ENCODE results near the gene LRRC2. TPM values are rescaled to one million over a fixed set of nuclear protein-coding genes. Genes with fewer than 3 reads are reported as not detected.
"Not testable (repeated sequence)": the region's sequence is repeated elsewhere in the genome, so short reads cannot be mapped to it uniquely, and the experiment has no call there.

Gene LRRC2
- polyA plus RNA-seq, 1 donor from 2014 or later: 0.06 TPM

GRCh38 chr3:46494491-46494890, 71.6 kb downstream of the LRRC2 start:
- not testable (repeated sequence) for H3K27me3 Mint-ChIP-seq, H3K36me3 Mint-ChIP-seq, H3K9me3 Mint-ChIP-seq, H3K27ac Mint-ChIP-seq, H3K4me3 Mint-ChIP-seq
- peaks cover 9 to 16% (median 11%) of the 10 kb centered on the region in 3 donors for H3K4me1 Mint-ChIP-seq

GRCh38 chr3:46492890-46493547, 73.1 kb downstream of the LRRC2 start:
- H3K36me3 Mint-ChIP-seq: no peaks in the 10 kb centered on the region
- no peak overlapping the region for H3K27ac Mint-ChIP-seq
- no peak overlapping the region for H3K4me3 Mint-ChIP-seq
- peaks cover 2% of the 10 kb centered on the region for H3K27me3 Mint-ChIP-seq
- H3K4me1 Mint-ChIP-seq: peaks cover 16 to 24% (median 17%) of the 10 kb centered on the region in 3 donors
- no peaks in the 10 kb centered on the region for H3K9me3 Mint-ChIP-seq

GRCh38 chr3:46491089-46492070, 74.7 kb downstream of the LRRC2 start:
- H3K27me3 Mint-ChIP-seq: no peaks in the 10 kb centered on the region
- no peak overlapping the region for H3K4me3 Mint-ChIP-seq
- H3K9me3 Mint-ChIP-seq: no peaks in the 10 kb centered on the region
- H3K36me3 Mint-ChIP-seq: no peaks in the 10 kb centered on the region
- peaks cover 9 to 18% (median 10%) of the 10 kb centered on the region in 3 donors for H3K4me1 Mint-ChIP-seq
- no peak overlapping the region for H3K27ac Mint-ChIP-seq

GRCh38 chr3:46490338-46491084, 75.6 kb downstream of the LRRC2 start:
- H3K27me3 Mint-ChIP-seq: no peaks in the 10 kb centered on the region
- H3K27ac Mint-ChIP-seq: no peak overlapping the region
- H3K36me3 Mint-ChIP-seq: no peaks in the 10 kb centered on the region
- no peaks in the 10 kb centered on the region for H3K9me3 Mint-ChIP-seq
- H3K4me1 Mint-ChIP-seq: peaks cover 9 to 13% (median 9%) of the 10 kb centered on the region in 3 donors
- no peak overlapping the region for H3K4me3 Mint-ChIP-seq

GRCh38 chr3:46489875-46490274, 76.2 kb downstream of the LRRC2 start:
- no peaks in the 10 kb centered on the region for H3K9me3 Mint-ChIP-seq
- no peaks in the 10 kb centered on the region for H3K36me3 Mint-ChIP-seq
- no peak overlapping the region for H3K27ac Mint-ChIP-seq
- H3K27me3 Mint-ChIP-seq: no peaks in the 10 kb centered on the region
- H3K4me1 Mint-ChIP-seq: peaks cover 9 to 13% (median 9%) of the 10 kb centered on the region in 3 donors
- no peak overlapping the region for H3K4me3 Mint-ChIP-seq

- Mint-ChIP-seq H3K36me3 (no peaks in the 10 kb centered on the region), H3K4me3 (peak overlapping the region in 1 of 4 donors; percentile 69), H3K27ac (no peak overlapping the region), H3K27me3 (no peaks in the 10 kb centered on the region), H3K9me3 (no peaks in the 10 kb centered on the region), H3K4me1 (peaks cover 9 to 13% (median 9%) of the 10 kb centered on the region in 3 donors)
Observed at GRCh38 chr3:46489381-46489780, 76.7 kb downstream of the LRRC2 start.

GRCh38 chr3:46488735-46489361, 77.3 kb downstream of the LRRC2 start:
- H3K4me1 Mint-ChIP-seq: peaks cover 9 to 13% (median 9%) of the 10 kb centered on the region in 3 donors
- H3K4me3 Mint-ChIP-seq: peak overlapping the region in 1 of 4 donors; percentile 69
- H3K9me3 Mint-ChIP-seq: no peaks in the 10 kb centered on the region
- no peaks in the 10 kb centered on the region for H3K27me3 Mint-ChIP-seq
- H3K27ac Mint-ChIP-seq: no peak overlapping the region
- H3K36me3 Mint-ChIP-seq: no peaks in the 10 kb centered on the region

GRCh38 chr3:46485779-46486175, 80.3 kb downstream of the LRRC2 start:
- H3K27me3 Mint-ChIP-seq: peaks cover 4% of the 10 kb centered on the region
- no peaks in the 10 kb centered on the region for H3K9me3 Mint-ChIP-seq

GRCh38 chr3:46484911-46485778, 81.0 kb downstream of the LRRC2 start:
- H3K4me1 Mint-ChIP-seq: peaks cover 6 to 8% (median 7%) of the 10 kb centered on the region in 3 donors
- peaks cover 4% of the 10 kb centered on the region for H3K27me3 Mint-ChIP-seq
- H3K4me3 Mint-ChIP-seq: no peak overlapping the region
- H3K27ac Mint-ChIP-seq: no peak overlapping the region
- no peaks in the 10 kb centered on the region for H3K9me3 Mint-ChIP-seq
- H3K36me3 Mint-ChIP-seq: no peaks in the 10 kb centered on the region

More at GRCh38 chr3:46485779-46486175, 80.3 kb downstream of the LRRC2 start:
- Mint-ChIP-seq H3K4me3 (no peak overlapping the region), H3K4me1 (peaks cover 6 to 8% (median 7%) of the 10 kb centered on the region in 3 donors), H3K27ac (peak overlapping the region in 1 of 3 donors; percentile 5), H3K36me3 (no peaks in the 10 kb centered on the region)

- Mint-ChIP-seq H3K36me3 (no peaks in the 10 kb centered on the region), H3K27ac (peak overlapping the region in 1 of 3 donors; percentile 35), H3K9me3 (no peaks in the 10 kb centered on the region), H3K4me1 (peaks cover 6 to 8% (median 7%) of the 10 kb centered on the region in 3 donors), H3K4me3 (no peak overlapping the region), H3K27me3 (peaks cover 7% of the 10 kb centered on the region)
Observed at GRCh38 chr3:46484388-46484787, 81.7 kb downstream of the LRRC2 start.

- Mint-ChIP-seq H3K4me3 (no peak overlapping the region), H3K27ac (peak overlapping the region in 1 of 3 donors; percentile 35), H3K4me1 (peaks cover 3 to 4% (median 4%) of the 10 kb centered on the region in 3 donors), H3K36me3 (no peaks in the 10 kb centered on the region), H3K9me3 (no peaks in the 10 kb centered on the region), H3K27me3 (peaks cover 10% of the 10 kb centered on the region)
Observed at GRCh38 chr3:46483825-46484224, 82.3 kb downstream of the LRRC2 start.

GRCh38 chr3:46482632-46483350, 83.3 kb downstream of the LRRC2 start:
- Mint-ChIP-seq H3K27ac (no peak overlapping the region), H3K36me3 (no peaks in the 10 kb centered on the region), H3K27me3 (peaks cover 15% of the 10 kb centered on the region), H3K4me3 (no peak overlapping the region), H3K4me1 (no peaks in the 10 kb centered on the region), H3K9me3 (no peaks in the 10 kb centered on the region)

GRCh38 chr3:46481636-46482035, 84.5 kb downstream of the LRRC2 start:
- Mint-ChIP-seq H3K27ac (no peak overlapping the region), H3K4me3 (no peak overlapping the region), H3K27me3 (peaks cover 15% of the 10 kb centered on the region), H3K36me3 (peaks cover 2% of the 10 kb centered on the region), H3K4me1 (no peaks in the 10 kb centered on the region), H3K9me3 (no peaks in the 10 kb centered on the region)

All from IgD-negative memory B cell (primary cell).